HL-60 (cell line): Measurements from ENCODE around the gene IFI16.

ENCODE experiments used
- POLR2AphosphoS5 ChIP-seq: IDR thresholded peaks from 2 replicates; pipeline ENCODE4 v1.6.1; 2012; ENCODE audit warnings: low read depth
- TF ChIP-seq, protein P1 (sequence below): IDR thresholded peaks from one replicate; pipeline ENCODE4 v1.5.1; 2011; ENCODE audit warnings: low read length, control low read depth, inconsistent platforms; ENCODE audit not compliant: insufficient read depth

DNA sequence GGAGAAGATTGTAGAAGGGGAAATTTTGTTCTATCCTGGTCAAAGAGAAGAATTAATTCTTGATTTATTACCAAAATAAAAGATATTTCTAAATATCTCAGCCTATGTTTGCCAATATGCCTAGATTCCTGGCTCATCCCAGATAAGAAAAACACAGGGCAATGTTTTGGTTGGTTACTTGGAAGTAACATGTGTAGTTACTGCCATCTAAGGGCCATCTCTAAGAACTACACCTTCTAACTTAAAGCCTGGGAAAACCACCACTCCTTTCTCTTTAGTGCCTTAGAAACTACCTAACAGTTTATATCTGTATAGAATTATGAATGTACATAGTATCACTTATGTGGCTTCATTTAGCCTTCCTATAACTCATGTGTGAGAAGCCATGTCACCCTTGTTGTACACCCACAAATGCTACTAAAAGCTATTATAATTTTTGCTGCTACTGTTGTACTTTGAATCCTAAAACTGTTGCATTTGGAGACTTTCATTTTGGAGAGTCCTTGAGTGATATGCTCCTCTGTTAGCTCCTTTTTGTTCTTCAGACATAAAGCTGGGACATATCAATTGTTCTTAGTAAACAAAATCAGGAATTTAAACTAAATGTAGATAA lies 62.4 kb downstream of the IFI16 start:
- TF ChIP-seq, protein P1, sequence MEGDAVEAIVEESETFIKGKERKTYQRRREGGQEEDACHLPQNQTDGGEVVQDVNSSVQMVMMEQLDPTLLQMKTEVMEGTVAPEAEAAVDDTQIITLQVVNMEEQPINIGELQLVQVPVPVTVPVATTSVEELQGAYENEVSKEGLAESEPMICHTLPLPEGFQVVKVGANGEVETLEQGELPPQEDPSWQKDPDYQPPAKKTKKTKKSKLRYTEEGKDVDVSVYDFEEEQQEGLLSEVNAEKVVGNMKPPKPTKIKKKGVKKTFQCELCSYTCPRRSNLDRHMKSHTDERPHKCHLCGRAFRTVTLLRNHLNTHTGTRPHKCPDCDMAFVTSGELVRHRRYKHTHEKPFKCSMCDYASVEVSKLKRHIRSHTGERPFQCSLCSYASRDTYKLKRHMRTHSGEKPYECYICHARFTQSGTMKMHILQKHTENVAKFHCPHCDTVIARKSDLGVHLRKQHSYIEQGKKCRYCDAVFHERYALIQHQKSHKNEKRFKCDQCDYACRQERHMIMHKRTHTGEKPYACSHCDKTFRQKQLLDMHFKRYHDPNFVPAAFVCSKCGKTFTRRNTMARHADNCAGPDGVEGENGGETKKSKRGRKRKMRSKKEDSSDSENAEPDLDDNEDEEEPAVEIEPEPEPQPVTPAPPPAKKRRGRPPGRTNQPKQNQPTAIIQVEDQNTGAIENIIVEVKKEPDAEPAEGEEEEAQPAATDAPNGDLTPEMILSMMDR, result peak; percentile 25
- TF ChIP-seq POLR2AphosphoS5, result no peak
